ENCODE data around the gene CENPX.

CENPX gene

DNA sequence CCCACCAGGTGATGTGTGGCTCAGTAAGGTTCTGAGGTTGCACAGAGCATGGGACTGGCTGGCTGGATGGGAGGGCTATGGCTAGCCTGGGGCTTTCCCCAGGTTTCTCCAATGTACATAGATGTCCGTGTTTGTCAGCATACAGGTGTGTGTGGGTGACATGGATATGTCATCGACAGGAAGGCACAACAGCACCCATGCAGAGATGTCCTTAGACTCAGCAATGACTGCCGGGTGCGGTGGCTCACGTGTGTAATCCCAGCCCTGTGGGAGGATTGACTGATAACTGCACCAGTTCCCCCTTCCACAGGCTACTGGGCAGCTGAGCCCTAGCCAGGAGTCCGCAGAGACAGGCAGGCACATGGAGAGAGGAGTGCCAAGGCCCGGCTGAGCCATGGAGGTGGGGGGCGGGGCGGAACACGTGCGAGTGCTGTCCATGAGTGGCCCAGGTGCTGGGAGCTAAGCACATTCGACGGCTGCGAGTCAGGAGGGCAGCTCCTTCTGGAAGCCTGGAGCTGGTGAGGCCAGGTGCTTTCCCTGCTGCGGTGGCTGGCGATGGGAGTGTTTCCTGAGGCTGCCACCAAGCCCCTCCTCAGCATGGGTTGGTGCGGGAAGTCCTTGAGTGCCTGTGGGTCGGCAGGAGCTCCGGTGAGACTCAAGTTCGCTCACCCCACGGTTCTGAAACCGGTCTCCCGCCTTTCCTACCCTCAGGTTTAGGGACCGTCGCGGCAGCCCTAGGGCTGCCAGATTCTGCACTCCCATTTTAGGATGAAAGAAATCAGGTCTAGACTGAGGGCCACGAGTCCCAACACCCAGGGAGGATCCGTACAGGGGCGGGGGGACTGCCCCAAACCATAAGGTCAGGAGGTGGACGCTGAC is 46.1 kb downstream of the CENPX start:
- DNase-seq: peak; percentile 81

- DNase-seq: no peak
Observed at GRCh38 chr17:81973432-81973831, 49.2 kb downstream of the CENPX start.

- no peak for DNase-seq
Observed at GRCh38 chr17:81968850-81969812, 53.5 kb downstream of the CENPX start.
